HG02642 (cell line): ENCODE results near the gene CAB39.

Experiments
- ATAC-seq: cut with Tn5 transposase; IDR thresholded peaks from one replicate; pipeline ENCODE4 v1.9.1; 2021; ENCODE audit warnings: mild to moderate bottlenecking; ENCODE audit not compliant: unreplicated experiment, poor library complexity

The CAB39 gene

DNA sequence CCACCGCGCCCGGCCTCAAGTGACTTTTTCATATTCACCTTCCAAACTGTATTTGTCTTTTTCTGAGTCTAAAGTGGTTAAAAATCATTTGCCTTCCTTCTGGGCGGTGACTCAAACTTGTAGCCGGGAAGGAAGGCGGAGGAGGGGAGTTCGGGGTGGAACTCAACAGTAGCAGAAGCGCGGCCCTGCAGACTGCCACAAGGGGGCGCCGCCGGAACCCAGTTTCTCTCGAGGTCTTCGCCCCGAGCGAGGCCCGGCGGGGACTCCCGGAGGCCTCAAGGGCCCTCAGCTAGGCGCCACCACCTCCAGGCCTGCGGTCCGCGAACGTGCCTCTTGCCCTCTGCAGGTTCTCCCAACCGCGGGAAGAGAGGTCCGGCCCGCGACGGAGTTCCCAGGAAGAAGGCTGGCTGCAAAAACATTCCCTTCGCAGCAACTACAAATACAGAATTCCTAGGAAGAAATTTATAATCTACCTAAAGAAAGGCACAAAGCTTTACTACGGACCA, 135.3 kb downstream of the CAB39 start:
- ATAC-seq, result peak; percentile 92

DNA sequence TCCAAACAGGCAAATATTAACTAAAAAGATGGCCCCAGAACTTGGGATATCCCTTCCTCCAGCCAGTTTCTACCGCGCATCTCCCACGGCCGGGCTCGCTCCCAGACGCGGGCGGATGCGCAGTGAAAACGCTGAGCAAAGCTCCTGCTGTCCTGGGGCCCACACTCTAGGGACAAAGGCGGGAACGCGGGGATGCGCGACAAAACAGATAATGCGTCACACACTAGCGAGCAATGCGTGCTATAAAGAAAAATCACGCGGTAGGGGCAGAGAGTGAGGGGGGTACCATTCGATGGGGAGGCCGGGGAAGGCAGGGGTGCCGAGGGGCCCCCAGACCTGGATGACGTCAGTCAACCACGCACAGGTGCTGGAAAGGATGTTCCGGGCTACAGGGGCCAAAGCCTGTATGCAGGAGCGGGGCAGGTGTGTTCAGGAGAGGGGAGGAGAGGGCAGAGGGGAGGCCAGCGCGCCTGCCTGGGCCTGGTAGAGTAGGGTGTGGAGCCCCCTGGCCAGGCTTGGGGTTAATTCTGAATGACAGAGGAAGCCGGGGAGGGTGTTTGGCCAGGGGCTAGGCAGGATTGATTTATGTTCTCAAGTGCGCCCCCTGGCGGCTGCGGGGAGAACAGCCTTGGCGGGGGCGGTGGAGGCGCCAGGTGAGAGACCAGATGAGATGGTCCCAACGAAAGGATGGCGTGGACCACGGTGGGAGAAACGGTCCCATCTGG, 137.2 kb downstream of the CAB39 start:
- ATAC-seq, result peak; percentile 60

- no peak for ATAC-seq
Measured at GRCh38 chr2:230850358-230850658, 137.7 kb downstream of the CAB39 start.

DNA sequence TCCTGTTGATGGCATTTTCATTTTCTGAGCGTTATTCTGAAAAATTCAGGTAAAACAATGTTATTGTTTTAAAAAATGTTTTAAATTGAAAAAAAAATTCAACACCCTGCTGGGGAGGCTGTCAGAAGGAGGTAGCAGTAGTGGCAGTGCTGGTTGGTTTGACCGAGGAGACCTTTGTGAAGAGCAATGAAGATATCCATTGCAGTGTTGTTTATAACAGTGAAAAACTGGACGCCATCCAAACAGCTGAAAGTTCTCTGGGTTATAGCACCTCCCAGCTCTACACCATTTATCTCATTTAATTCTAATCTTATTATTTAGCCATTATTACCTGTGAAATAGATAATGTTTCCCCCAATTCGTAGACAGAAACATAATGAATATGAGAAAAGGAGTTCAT, 139.5 kb downstream of the CAB39 start:
- no peak for ATAC-seq

DNA sequence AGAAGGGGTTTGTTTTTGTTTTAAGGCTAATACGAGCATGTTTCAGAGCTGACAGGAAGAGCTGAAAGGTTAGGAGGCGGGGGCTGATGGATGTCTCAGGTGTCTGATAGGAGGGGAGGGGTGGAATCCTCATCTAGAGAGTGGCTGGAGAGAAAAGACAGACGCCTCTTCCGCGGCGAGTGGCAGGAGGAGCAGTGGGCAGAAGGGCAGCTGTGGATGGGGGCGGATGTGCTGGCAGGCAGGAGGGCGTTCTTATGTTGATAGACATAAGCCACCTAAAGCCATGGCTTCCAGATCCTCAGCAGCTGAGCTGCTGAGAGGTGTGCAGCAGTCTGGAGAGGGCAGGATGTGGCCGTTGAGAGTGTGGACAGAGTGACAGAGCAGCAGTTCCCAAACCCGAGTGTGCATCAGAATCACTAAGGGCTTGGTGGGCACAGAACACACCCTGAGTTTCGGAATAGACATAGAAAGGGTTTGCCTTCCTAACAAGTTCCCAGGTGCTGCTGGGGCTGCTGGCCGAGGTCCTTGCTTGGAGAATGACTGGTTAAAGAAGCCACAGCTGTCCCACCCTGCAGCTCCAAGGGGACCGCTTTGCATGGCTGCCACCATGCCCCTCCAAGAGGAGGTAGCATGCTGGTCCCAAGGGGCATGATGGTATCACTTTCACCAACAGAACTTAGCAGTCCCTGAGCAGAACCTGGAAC, 149.1 kb downstream of the CAB39 start:
- ATAC-seq, result no peak

DNA sequence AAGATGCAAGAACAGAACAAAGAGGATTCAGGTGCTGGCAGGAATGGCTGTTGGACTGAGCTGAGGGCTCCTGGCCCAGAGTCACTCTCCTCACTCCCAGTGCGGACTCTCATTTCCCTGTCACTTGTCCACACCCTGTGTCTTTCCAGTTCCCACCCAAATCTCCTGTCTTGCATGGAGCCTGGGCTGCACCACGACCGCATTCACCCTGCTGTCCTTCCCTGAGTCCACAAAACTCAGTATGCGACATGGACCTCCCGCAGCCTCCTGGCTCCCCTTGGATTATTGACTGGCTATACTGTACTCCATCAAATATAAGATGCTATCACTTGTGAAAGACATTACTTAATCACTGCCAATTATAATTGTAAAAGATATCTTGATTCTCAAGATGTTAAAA, 149.7 kb downstream of the CAB39 start:
- ATAC-seq, result no peak

GRCh38 chr2:230863031-230863430, 150.4 kb downstream of the CAB39 start:
- no peak for ATAC-seq

GRCh38 chr2:230863442-230864121, 150.9 kb downstream of the CAB39 start:
- no peak for ATAC-seq

- ATAC-seq, result no peak
Measured at GRCh38 chr2:230864122-230864604, 151.5 kb downstream of the CAB39 start.

DNA sequence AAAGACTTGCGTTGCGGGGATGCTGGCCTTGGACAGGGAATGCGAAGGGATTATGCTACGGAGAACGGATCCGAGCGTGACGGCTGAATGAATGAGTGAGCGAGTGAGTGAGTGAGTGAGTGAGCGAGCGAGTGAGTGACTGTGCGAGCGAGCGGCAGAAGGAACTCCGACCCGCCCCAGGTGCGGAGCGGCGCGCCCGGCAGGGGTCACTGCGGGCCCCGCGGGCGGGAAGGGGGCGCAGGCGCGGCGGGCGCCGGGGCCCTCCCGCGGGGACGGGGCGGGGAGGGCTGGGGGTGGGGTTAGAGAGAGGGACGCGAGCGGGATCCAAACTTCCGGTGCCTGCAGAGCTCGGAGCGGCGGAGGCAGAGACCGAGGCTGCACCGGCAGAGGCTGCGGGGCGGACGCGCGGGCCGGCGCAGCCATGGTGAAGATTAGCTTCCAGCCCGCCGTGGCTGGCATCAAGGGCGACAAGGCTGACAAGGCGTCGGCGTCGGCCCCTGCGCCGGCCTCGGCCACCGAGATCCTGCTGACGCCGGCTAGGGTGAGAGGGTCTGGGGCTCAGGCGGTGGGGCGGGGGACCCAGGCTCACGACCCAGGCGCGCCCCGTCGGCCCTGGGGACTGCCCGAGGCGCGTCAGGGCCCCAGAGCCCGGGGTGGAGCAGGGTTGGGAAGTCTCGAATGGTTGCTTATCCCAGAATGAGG, 152.1 kb downstream of the CAB39 start, which contains the start of gene ITM2C:
Gene ITM2C (plus strand): TSS at position 338 of the 702 bp plus-strand sequence. CDS start 84 bp downstream, at position 422.
- peak; percentile 76 for ATAC-seq

- no peak for ATAC-seq
Measured at GRCh38 chr2:230865307-230865765, 152.7 kb downstream of the CAB39 start.

DNA sequence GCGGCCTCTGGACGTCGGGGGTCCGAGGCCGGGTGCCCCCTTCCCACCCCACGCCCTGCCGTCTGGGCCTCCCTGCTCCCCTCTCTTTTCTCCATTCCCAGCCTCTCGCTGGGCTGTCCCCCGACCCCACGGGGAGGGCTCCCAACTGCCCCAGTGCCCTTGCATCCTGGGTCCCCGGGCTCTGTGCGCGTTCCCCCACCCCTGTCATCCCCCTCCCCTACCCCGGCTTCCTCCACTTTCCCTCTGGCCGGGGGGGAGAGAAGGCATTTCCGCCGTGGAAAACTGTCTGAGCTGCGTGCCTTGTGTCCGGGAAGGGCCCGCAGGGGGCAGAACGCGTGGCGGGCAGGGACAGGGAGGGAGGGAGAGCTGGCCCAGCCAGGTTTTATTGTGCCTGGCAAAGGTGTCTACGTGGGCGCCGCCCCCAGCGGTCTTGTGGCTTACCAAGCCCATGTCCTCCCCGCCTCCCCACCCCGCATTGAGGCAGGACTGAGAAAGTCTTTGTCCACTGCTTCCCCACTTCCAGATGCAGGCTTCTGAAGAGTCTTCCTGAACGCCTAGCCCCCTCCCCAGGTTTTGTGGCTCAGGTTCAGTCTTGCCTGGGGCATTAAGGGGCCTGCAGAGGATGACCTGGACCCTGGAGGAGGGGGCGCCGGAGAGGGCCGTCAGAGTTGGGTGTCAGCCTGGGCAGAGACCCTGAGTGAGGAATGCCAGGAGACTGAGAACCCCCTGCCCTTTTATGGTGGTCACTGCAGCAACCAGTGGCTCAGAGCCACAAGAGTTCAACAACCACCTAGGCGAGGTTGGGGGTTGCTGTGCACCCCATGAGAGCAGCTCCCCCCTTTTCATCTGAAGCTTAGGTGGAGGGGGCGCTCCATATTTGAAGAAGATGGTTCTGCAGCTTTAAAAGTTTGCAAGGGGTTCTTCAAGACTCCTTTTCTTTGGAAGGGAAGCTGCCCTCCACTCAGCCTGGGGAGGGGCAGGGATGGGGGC, 153.4 kb downstream of the CAB39 start:
- no peak for ATAC-seq

DNA sequence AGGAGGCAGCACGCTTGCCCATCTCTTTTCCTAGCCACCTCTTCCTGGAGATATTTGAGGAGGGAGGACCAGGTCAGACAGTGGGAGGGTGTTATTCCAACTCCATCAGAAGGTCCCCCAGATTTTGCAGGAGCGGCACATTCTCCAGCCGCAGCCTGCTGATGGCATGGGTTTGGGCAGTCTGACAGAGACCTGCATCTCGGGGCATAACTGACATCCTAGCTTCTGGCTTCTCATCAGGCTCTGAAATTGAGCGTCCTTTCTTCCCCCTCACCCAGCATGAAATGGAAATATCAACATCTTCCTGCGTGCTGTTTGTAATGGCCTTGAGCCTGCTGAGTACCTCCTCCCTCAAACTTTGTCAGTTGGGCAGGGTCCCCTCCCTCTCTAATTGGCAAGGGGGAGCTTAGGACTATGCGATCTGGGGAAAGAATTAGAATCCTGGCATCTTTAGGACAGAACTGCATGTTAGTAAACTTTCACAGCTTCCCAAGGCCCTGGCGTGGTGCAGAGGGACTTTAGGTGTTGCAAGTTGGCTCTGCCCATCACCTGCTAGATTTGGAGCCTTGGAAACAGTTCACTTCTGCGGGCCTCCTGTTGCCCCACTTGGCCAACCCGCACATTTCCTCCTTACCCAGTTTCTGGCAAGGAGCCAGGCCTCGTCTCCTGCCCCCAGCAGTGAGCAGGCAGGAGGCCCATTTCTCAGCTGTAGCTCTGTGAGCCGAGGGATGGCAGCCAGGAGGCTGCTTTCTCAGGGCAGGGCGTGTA, 154.3 kb downstream of the CAB39 start:
- no peak for ATAC-seq

GRCh38 chr2:230868161-230868946, 155.7 kb downstream of the CAB39 start:
- ATAC-seq, result no peak

DNA sequence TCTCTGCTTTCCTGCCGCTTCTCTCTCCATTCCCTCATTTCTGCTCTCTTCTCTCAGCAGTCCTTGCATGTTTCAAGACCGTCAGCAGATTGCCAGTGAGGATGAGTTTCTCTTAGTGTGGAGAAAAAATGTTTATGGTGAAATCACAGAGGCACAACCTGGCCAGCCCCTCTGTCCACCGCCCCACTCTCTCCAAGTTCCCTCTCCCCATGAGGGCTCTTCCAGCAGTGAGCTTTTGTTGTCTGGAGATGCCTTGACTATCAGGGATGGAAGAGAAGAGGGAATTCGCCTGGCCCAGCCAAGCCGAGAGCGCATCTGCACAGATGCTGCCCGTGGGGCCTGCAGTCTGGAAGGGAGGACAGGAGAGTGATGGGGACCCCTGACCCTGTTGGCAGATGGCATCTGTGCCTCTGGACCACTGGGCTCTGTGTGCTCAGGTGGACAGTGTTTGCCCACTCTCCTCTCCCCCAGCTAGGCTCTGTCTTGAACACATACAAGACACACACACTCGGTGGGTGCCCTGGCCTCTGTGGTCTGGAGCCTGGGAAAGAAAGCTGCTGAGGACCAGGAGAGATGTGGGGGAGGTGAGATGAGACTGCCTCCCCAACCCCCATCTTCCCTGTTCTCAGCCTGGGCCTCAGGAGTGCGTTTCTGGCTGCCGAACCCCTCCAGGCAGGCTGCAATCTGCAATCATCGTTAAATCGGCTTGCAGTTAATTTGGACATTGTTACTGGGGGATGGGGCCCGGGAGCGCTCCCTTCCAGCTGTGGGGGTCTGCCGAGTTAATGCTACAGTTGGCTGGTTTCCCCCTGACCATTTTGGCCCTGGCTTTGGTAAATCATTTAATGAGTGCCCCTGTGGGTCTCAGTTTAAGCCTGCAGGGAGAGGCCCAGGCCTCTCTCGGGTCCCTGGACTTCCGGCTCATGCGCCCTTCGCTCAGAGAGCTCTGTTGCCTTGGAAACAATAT, 156.6 kb downstream of the CAB39 start:
- no peak for ATAC-seq

DNA sequence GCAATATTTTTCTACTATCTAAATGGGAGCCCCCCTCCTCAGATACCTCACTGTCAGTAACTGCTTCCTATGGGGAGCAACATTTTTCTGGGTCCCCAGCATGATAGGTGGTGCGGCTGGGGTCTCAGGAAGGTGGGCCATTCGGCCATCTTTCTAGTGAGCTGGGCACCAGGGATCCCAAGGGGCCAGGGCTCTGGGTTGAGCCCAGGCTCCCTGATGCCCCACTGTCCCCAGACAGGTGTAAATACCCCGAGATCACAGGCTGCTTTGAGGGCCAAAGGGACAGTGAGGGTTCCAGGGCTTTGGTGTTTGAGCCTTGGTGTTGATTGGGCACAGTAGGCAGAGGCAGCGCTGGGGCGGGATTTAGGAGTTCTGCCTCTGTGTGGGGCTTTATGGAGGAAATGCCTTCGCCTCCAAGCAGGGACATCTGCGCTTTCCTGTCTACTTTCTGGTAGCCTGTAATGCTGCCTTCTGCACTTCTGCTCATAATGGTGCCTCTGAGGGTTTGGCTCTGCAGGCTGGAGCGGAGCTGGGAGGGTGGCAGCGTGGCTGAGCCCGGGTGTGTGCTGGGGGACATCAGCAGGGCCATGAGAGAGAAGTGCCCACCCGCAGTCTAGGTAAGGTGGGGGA, 157.4 kb downstream of the CAB39 start:
- ATAC-seq, result no peak
